Stimulated activated naive CD4-positive, alpha-beta T cell treated with Interleukin-2 at 50 U/mL for 16 hours (primary cell): ENCODE results near the gene CNNM3.

ENCODE experiments used
- DNase-seq: peaks from one replicate; lab custom pipeline; 2025; lab: John Stamatoyannopoulos, UW

CNNM3 gene

GRCh38 chr2:96819128-96819875 lies 3.2 kb downstream of the CNNM3 start:
- DNase-seq, result no peak

GRCh38 chr2:96819876-96820511 lies 3.9 kb downstream of the CNNM3 start:
- DNase-seq, result no peak

GRCh38 chr2:96821113-96821675 lies 5.1 kb downstream of the CNNM3 start:
- no peak for DNase-seq

GRCh38 chr2:96822786-96823185 lies 6.7 kb downstream of the CNNM3 start:
- DNase-seq, result no peak

- no peak for DNase-seq
Measured at GRCh38 chr2:96823198-96823597, 7.1 kb downstream of the CNNM3 start.

GRCh38 chr2:96824079-96824870 lies 8.2 kb downstream of the CNNM3 start:
- DNase-seq, result no peak

- DNase-seq, result no peak
Measured at GRCh38 chr2:96825057-96825456, 9.0 kb downstream of the CNNM3 start.

GRCh38 chr2:96826546-96827278 lies 10.6 kb downstream of the CNNM3 start:
- DNase-seq, result no peak

- DNase-seq, result no peak
Measured at GRCh38 chr2:96828436-96828835, 12.4 kb downstream of the CNNM3 start.

GRCh38 chr2:96828874-96829273 lies 12.8 kb downstream of the CNNM3 start:
- no peak for DNase-seq

- DNase-seq, result no peak
Measured at GRCh38 chr2:96830044-96830562, 14.0 kb downstream of the CNNM3 start.

GRCh38 chr2:96831679-96832078 lies 15.6 kb downstream of the CNNM3 start:
- no peak for DNase-seq

- no peak for DNase-seq
Measured at GRCh38 chr2:96832408-96832753, 16.3 kb downstream of the CNNM3 start.

- no peak for DNase-seq
Measured at GRCh38 chr2:96832754-96833507, 16.9 kb downstream of the CNNM3 start.

- DNase-seq, result no peak
Measured at GRCh38 chr2:96835830-96836229, 19.8 kb downstream of the CNNM3 start.

GRCh38 chr2:96837575-96837974 lies 21.5 kb downstream of the CNNM3 start:
- no peak for DNase-seq

GRCh38 chr2:96838345-96839292 lies 22.6 kb downstream of the CNNM3 start:
- DNase-seq, result no peak

- DNase-seq, result peak; percentile 78
Measured at GRCh38 chr2:96839293-96839874, 23.3 kb downstream of the CNNM3 start.
